Activated CD8-positive, alpha-beta memory T cell treated with anti-CD3 and anti-CD28 coated beads, Interleukin-2, amount 50 U/mL, for 4 hours (primary cell): Measurements from ENCODE around the gene EXOC7.

Experiments used
- DNase-seq: peaks from one replicate; pipeline ENCODE4 v3.0.0-alpha.2; 2020

EXOC7 gene

DNA sequence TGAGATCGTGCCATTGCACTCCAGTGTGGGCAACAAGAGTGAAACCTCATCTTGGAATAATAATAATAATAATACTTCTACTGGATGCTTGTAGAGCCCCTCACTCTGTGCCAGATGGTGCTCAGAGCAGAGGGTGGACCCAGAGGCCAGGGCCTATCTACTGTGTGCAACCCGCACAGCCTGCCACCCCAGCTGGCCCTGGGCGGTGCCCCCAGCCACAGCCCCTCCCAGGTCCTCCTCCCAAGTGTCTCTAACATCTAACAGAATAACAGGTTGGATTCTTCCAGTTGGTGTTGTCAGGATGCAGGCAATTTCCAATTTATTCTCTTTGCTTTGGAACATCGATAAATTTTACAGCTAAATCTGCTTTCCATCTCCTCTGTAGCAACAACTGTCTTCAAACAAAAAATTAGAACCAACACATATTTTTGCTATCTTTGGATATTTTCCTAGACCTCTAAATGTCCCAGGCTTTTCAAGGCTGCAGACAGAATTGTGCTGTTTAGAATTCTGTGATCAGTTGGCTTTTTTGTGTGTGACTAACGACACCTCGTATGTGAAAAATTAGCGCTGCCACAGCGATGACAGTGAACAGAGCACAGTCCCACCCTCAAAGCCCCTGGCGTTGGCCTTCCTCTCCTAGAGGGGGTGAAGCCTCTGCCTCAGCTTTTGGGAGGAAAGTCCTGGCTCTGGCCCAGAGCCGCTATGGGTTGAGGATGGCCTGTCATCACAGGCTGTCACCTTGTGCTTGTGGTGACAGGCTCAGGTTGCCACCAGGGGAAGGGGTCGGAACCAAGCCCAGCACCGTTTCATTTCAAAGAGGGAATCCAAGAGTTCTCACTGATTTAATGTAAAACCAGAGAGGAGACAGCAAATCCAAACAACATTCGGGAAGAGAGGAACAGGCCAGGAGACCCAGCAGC lies 68.9 kb downstream of the EXOC7 start:
- no peak for DNase-seq

DNA sequence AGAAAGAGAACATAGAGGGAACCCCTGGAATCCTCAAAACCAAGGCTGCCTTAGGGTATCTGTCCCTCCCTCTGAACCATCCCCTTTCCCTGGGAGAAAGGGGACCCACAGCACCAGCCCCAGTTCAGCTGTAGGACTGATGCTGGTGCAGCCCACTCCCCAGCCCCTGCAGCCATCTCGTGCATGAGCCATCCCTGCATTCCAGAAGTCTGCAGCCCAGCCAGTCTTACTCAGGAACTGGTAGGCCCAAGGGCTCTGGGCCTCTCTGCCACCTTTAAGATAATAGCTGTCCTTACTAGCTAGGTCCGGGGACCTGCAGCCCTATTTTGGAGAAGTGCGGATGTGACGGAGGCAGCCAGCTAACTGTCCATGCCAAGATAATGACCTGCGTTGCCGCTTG lies 70.4 kb downstream of the EXOC7 start:
- DNase-seq: no peak

DNA sequence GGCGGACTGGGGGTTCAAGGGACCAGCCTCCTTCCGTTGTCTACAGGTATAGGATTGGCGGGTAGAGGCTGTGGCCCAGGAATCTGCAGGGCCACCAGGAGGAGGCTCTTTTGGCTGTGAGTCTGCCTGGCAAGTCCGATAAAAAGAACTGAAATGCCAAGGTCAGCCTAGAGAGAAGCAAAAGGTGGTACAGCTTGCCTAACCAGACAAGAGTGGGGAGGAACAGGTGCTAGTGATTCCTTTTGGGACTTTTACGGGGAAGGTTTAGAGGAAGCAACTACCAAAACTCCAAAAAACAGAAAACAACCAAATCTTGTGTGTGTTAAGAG lies 70.8 kb downstream of the EXOC7 start:
- no peak for DNase-seq

DNA sequence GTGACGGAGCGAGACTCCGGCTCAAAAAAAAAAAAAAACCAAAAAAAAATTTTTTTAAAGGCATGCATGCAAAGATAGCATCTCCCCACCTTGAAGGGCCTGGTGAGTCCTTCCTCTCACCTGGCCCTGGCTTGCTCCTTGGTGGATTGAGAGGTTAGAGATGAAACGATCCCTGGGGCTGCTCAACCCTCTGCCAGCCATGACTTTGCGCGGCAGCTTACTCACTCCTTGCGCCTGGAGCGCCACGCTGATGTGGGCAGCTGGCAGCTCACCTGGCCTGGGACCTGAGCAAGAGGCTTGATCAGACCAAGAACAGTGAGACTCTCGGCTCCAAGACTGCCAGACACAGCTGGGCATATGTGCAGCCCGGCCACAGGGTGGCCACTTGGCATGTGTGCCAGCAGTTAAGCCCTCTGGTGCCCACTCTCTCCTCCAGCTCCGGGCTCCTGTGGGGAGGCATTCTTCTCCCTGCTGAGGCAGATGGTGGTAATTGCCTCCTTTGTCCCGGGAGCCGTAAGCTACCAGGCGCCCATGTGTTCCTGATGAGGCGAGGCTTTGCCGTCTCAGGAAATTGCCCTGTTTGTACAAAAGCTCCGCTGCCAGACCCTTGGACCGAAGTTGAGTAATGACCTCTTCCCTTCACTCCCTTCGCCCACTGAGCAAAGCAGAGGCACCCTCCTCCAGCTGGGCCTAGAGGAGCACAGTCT lies 71.4 kb downstream of the EXOC7 start:
- no peak for DNase-seq
